ENCODE measurements around the gene ERBB3.
"Not testable (repeated sequence)": the region's sequence is repeated elsewhere in the genome, so short reads cannot be mapped to it uniquely, and the experiment has no call there.

Gene ERBB3

DNA sequence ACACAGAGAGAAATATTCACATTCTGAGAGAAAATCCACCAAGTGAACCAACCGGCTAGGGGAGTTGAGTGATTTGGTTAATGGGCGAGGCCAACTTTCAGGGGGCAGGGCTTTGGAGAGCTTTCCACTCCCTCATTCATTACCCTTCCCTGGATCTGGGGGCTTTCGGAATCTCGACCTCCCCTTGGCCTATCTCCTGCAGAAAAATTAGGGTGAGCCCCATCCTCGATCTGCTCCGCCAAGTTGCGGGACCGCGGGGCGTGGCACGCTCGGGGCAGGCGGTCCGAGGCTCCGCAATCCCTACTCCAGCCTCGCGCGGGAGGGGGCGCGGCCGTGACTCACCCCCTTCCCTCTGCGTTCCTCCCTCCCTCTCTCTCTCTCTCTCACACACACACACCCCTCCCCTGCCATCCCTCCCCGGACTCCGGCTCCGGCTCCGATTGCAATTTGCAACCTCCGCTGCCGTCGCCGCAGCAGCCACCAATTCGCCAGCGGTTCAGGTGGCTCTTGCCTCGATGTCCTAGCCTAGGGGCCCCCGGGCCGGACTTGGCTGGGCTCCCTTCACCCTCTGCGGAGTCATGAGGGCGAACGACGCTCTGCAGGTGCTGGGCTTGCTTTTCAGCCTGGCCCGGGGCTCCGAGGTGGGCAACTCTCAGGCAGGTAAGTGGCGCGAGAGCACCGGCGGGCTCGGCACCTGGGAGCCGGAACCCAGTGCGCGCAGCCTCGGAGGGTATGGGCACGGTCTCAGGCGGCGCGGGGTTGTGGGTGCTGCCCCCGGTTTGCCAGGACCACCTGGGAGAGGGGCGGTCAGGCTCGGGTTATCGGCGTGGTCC lies at the start of gene ERBB3:
ERBB3 (plus strand) TSS at position 443 of the 833 bp plus-strand sequence; CDS start at position 579, 136 bp downstream.
- peak within 1 kb of the TSS; percentile 86 for H3K4me3 ChIP-seq (ENCODE audit: low read depth, low read length)

- no peak overlapping the region for H3K4me3 ChIP-seq (ENCODE audit: low read depth, low read length)
Measured at GRCh38 chr12:56031987-56032386, 48.0 kb upstream of the ERBB3 start.

- no peak overlapping the region for H3K4me3 ChIP-seq (ENCODE audit: low read depth, low read length)
Measured at GRCh38 chr12:56034586-56035332, 45.2 kb upstream of the ERBB3 start.

GRCh38 chr12:56037161-56037560 lies 42.8 kb upstream of the ERBB3 start:
- H3K4me3 ChIP-seq (ENCODE audit: low read depth, low read length) = no peak overlapping the region

DNA sequence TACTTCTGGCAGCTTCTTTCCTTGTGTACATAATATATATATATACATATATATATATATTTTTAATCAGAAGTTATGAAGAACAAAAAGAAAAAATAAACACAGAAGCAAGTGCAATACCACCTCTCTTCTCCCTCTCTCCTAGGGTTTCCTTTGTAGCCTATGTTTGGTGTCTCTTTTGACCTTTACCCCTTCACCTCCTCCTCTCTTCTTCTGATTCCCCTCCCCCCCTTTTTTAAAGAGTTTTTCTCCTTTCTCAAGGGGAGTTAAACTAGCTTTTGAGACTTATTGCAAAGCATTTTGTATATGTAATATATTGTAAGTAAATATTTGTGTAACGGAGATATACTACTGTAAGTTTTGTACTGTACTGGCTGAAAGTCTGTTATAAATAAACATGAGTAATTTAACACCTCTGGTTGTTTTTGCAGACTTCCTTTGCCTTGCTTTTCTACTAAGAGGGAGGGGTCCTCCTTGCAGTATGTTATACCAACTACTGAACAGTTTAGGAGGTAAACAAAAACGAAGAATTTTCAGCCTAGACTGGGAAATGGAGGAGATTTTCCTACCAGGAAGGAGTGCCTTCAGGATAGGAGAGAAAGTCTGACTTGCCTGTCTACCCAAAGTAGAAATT lies 41.8 kb upstream of the ERBB3 start:
- no peak overlapping the region for H3K4me3 ChIP-seq (ENCODE audit: low read depth, low read length)

DNA sequence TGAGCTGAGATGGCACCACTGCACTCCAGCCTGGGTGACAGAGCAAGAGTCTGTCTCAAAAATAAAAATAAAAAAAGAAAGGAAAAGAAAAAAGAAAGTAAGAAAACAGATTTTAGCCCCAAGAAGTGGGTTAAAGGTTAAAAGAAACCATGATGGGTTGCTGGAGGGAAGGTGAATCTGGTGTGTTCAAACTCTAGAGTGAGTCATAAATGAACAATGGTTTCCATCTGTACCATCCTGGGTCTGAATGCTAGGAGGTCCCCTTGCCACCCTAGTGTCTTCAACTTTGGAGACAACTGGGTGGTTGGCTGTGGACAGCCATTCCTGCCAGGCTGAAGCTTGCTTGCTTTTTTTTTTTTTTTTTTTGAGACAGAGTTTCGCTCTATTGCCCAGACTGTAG lies 39.8 kb upstream of the ERBB3 start:
- H3K4me3 ChIP-seq (ENCODE audit: low read depth, low read length) = no peak overlapping the region

DNA sequence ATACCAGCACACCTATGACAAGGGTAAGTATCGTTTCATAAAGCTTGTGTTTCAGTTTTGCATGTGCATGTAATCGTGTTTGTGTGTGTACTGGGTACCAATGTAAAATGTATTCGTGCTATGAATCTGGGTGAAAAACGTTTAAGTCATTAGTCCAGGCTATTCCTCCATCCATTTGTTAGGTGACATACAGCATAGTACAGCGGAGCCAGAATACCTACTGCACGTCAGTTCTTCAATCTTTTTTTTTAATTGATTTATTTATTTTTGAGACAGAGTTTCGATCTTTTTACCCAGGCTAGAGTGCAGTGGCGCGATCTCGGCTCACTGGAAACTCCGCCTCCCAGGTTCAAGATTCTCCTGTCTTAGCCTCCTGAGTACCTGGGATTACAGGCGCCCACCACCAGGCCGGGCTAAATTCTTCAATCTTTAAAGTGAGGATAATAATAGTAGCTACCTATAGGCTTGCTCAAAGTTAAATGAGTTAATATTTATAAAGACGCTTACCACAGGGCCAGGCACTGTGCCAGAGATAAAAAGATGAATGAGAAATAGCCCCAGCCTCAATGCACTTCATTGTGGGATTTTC lies 38.9 kb upstream of the ERBB3 start:
- peak overlapping the region; percentile 29 for H3K4me3 ChIP-seq (ENCODE audit: low read depth, low read length)

- H3K4me3 ChIP-seq (ENCODE audit: low read depth, low read length) = peak within 1 kb of the TSS; percentile 99
Measured at GRCh38 chr12:56041552-56042429, 38.2 kb upstream of the ERBB3 start, which contains the start of gene RPS26. Gene RPS26 (plus strand): TSS chr12:56041918. CDS start chr12:56042167, 249 bp downstream.

DNA sequence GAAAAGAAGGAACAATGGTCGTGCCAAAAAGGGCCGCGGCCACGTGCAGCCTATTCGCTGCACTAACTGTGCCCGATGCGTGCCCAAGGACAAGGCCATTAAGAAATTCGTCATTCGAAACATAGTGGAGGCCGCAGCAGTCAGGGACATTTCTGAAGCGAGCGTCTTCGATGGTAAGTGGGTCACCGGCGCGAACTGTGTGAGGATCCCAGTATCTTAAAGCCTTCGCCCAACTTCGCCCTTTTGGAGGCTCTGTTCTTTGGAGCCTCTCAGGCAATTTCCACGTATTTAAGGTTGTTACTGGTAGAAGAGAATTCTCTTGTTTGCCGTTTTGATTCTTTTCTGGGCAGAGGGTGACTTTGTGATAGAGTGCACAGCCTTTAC lies 37.5 kb upstream of the ERBB3 start:
- peak overlapping the region; percentile 99 for H3K4me3 ChIP-seq (ENCODE audit: low read depth, low read length)

- H3K4me3 ChIP-seq (ENCODE audit: low read depth, low read length) = peak overlapping the region; percentile 99
Measured at GRCh38 chr12:56042843-56043242, 37.1 kb upstream of the ERBB3 start.

- H3K4me3 ChIP-seq (ENCODE audit: low read depth, low read length) = no peak overlapping the region
Measured at GRCh38 chr12:56046027-56046780, 33.8 kb upstream of the ERBB3 start.

DNA sequence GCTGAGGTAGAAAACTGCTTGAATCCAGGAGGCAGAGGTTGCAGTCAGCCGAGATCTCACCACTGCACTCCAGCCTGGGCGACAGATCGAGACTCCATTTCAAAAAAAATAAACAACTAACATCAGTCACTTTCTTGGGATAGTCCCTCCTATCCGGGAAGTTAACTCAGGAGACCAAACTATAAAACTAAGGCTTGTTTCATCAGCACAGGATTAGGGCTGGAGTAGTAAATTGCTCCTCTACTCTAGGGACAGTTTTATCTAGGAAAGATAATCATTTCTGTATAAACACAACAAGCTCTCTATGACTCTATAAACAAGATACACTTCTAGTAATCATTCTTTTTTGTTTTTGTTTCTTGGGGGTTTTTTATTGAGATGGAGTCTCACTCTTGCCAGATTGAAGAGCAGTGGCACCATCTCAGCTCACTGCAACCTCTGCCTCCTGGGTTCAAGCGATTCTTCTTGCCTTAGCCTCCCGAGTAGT lies 26.5 kb upstream of the ERBB3 start:
- no peak overlapping the region for H3K4me3 ChIP-seq (ENCODE audit: low read depth, low read length)

GRCh38 chr12:56059964-56060363 lies 20.0 kb upstream of the ERBB3 start:
- H3K4me3 ChIP-seq (ENCODE audit: low read depth, low read length) = not testable (repeated sequence)

DNA sequence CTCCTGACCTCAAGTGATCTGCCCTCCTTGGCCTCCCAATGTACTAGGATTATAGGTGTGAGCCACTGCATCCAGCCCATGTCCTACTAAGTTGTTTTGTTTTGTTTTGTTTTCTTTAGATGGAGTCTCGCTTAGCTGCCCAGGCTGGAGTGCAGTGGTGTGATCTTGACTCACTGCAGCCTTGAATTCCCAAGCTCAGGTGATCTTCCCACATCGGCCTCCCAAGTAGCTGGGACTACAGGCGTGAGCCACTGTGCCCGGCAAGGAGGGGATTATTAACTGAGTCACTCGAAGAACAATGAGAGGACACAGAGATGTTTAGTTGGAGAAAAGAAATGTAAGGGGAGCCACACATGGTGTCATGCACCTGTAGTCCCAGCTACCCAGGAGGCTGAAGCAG lies 18.0 kb upstream of the ERBB3 start:
- H3K4me3 ChIP-seq (ENCODE audit: low read depth, low read length) = no peak overlapping the region

GRCh38 chr12:56062996-56063395 lies 17.0 kb upstream of the ERBB3 start:
- H3K4me3 ChIP-seq (ENCODE audit: low read depth, low read length) = no peak overlapping the region

- no peak overlapping the region for H3K4me3 ChIP-seq (ENCODE audit: low read depth, low read length)
Measured at GRCh38 chr12:56071648-56072047, 8.3 kb upstream of the ERBB3 start.

GRCh38 chr12:56074396-56074795 lies 5.6 kb upstream of the ERBB3 start:
- no peak overlapping the region for H3K4me3 ChIP-seq (ENCODE audit: low read depth, low read length)

- not testable (repeated sequence) for H3K4me3 ChIP-seq (ENCODE audit: low read depth, low read length)
Measured at GRCh38 chr12:56077966-56078365, 2.0 kb upstream of the ERBB3 start.

DNA sequence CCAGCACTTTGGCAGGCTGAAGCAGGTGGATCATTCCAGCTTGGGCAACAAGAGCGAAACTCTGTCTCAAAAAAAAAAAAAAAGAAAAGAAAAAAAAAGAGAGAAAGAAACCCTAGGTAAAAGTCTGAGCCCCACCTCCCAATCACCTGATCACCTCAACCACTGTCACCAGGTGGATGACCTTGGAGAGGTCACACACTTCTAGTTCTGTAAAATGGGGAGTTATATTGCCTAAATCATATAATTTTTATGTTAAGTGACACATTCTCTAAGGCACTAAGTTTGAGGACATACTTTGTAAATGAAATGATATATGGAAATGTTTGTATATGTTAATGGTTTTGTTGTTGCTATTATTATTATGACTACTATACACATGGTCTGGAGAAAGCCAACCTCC lies 1.5 kb upstream of the ERBB3 start:
- no peak overlapping the region for H3K4me3 ChIP-seq (ENCODE audit: low read depth, low read length)
